ENCODE measurements around the gene HEPACAM2. TPM values are rescaled to one million over a fixed set of nuclear protein-coding genes. Genes with fewer than 3 reads are reported as not detected.

HEPACAM2 gene
- total and polyA plus RNA-seq, 2 experiments from 2014 or later = 14.0 to 15.7 TPM

DNA sequence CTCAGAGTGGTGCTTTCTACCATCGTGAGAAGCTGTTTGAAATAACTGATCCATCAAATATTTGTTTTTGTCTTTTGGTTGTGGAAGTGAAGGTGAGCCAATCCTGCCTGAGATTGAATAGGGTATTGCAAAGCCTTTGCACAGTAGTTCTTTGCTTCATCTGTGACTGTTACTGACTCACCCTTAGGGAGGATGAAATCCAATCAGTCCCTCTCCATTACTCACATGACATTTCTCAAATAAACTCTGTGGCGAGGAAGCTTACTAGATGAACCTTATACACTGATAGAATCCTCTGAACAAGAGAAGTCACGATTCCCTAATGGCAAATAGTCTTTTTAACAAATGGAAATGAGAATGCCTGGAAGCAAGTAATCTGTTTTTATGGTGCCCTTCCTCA, 31.9 kb downstream of the HEPACAM2 start:
- Histone ChIP-seq H3K9me3 (ENCODE audit: low read depth) (no peaks in the 10 kb centered on the region), H3K36me3 (replicated peaks; ENCODE audit: insufficient read depth, low read depth) (no peaks in the 10 kb centered on the region), H3K9me2 (replicated peaks; ENCODE audit: insufficient read depth) (no peaks in the 10 kb centered on the region), H3K4me3 (no peak overlapping the region), H3K27ac (peak overlapping the region; percentile 45), H3K4me2 (no peak overlapping the region), H3K79me2 (no peaks in the 10 kb centered on the region), H3K27me3 (no peaks in the 10 kb centered on the region), H2AFZ (no peak overlapping the region), H3K4me1 (ENCODE audit: insufficient read depth) (no peaks in the 10 kb centered on the region), H4K20me1 (ENCODE audit: insufficient read depth, poor library complexity, severe bottlenecking) (no peaks in the 10 kb centered on the region)
- WGBS (ENCODE audit: low lambda C conversion rate, missing lambda C conversion rate) = 55% methylated on average over 3 of the region's 3 CpGs
- peak; percentile 12 for DNase-seq (ENCODE audit: low spot score)
- no peak for TF ChIP-seq EZH2phosphoT487 (IDR thresholded peaks at IDR 0.05; ENCODE audit: low read depth, severe bottlenecking, unreplicated experiment)
- TF ChIP-seq, protein P1, sequence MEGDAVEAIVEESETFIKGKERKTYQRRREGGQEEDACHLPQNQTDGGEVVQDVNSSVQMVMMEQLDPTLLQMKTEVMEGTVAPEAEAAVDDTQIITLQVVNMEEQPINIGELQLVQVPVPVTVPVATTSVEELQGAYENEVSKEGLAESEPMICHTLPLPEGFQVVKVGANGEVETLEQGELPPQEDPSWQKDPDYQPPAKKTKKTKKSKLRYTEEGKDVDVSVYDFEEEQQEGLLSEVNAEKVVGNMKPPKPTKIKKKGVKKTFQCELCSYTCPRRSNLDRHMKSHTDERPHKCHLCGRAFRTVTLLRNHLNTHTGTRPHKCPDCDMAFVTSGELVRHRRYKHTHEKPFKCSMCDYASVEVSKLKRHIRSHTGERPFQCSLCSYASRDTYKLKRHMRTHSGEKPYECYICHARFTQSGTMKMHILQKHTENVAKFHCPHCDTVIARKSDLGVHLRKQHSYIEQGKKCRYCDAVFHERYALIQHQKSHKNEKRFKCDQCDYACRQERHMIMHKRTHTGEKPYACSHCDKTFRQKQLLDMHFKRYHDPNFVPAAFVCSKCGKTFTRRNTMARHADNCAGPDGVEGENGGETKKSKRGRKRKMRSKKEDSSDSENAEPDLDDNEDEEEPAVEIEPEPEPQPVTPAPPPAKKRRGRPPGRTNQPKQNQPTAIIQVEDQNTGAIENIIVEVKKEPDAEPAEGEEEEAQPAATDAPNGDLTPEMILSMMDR (IDR thresholded peaks at IDR 0.05; ENCODE audit: poor library complexity) = no peak
- TF ChIP-seq EZH2 (IDR thresholded peaks at IDR 0.05; ENCODE audit: borderline replicate concordance) = no peak

DNA sequence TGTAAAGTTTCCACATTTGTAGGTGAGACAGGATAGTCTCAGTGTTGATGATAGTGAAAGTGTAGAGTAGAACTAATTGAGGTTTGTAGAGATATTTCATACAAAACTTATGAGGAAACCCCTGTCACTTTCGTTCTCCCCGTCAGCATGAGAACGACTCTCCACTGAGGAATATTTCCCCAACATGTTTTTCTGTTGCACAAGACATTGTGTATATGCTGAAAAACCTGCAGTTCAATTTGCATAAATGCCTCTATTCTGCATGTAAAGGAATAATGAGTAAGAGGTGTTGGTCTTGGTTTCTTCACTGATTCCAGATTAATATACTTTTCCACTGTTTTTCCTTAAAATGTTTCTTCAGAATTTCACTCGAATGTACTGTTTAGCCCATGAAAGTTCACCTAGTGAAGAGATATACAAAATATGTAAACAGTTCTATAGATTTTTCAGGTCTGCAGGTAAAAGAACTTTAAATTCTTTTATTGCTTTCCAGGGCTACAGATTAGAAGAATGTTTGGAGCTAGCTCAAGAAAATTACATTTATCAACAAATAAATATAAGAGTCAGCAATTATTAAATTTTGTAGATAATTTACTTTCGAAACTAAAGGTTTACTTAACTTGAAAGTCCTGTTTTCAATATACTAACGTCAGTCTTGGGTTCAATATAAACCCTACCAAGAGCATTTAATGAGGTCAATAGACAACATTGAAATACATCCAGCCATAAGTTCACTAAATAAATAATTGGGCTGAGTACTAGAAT, 37.2 kb downstream of the HEPACAM2 start:
- H3K9me2 ChIP-seq (replicated peaks; ENCODE audit: insufficient read depth) = no peaks in the 10 kb centered on the region
- no peaks in the 10 kb centered on the region for H4K20me1 ChIP-seq (ENCODE audit: insufficient read depth, poor library complexity, severe bottlenecking)
- TF ChIP-seq, protein P1 (IDR thresholded peaks at IDR 0.05; ENCODE audit: poor library complexity) = no peak
- TF ChIP-seq EZH2phosphoT487 (IDR thresholded peaks at IDR 0.05; ENCODE audit: low read depth, severe bottlenecking, unreplicated experiment) (no peak), EZH2 (IDR thresholded peaks at IDR 0.05; ENCODE audit: borderline replicate concordance) (no peak)
- H3K4me1 ChIP-seq (ENCODE audit: insufficient read depth) = no peaks in the 10 kb centered on the region
- DNase-seq (ENCODE audit: low spot score) = no peak
- H3K79me2 ChIP-seq = no peaks in the 10 kb centered on the region
- H3K4me2 ChIP-seq = no peak overlapping the region
- no peaks in the 10 kb centered on the region for H3K9me3 ChIP-seq (ENCODE audit: low read depth)
- no peaks in the 10 kb centered on the region for H3K27me3 ChIP-seq
- H2AFZ ChIP-seq = no peak overlapping the region
- no peaks in the 10 kb centered on the region for H3K36me3 ChIP-seq (replicated peaks; ENCODE audit: insufficient read depth, low read depth)
- WGBS (ENCODE audit: low lambda C conversion rate, missing lambda C conversion rate) = 75% methylated on average over 6 of the region's 6 CpGs
- no peak overlapping the region for H3K27ac ChIP-seq
- H3K4me3 ChIP-seq = no peak overlapping the region

DNA sequence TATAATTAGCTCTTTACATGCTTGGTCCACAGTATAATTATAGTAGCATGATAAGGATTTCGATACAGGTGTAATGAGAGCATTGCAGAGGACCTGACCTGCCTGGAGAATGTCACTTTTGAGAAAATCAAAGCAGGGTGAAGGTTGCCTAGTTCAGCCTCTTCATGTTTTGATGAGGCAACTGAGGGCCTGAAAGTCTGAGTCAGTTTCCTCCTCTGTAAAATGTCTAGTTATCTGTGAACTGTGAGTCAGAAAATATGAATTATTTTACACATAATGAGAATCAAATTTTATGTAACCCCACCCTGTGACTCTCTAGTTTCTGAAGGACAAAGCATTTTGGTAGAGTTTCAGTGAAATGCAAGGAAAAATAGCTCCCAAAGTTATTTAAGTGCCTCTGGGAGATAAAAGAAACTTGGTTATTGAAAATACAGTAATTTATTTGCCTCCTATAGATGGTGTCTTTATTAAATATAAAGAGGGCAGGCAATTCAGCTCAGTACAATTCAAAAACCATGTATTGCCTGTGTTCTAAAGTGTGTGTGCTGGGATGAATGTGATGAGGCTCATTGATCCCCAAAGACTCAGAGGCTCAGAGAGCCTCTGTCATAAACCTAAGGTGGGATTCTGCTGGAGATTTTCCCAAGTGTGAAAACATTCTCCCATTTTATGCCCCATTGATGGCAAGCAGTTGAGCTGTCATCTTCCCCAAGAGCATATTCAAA, 40.8 kb downstream of the HEPACAM2 start:
- no peaks in the 10 kb centered on the region for H3K36me3 ChIP-seq (replicated peaks; ENCODE audit: insufficient read depth, low read depth)
- H2AFZ ChIP-seq = no peak overlapping the region
- H3K4me2 ChIP-seq = no peak overlapping the region
- H3K27ac ChIP-seq = no peak overlapping the region
- no peaks in the 10 kb centered on the region for H3K9me3 ChIP-seq (ENCODE audit: low read depth)
- H3K27me3 ChIP-seq = peaks cover 12% of the 10 kb centered on the region
- H3K4me1 ChIP-seq (ENCODE audit: insufficient read depth) = no peaks in the 10 kb centered on the region
- H4K20me1 ChIP-seq (ENCODE audit: insufficient read depth, poor library complexity, severe bottlenecking) = no peaks in the 10 kb centered on the region
- TF ChIP-seq EZH2 (IDR thresholded peaks at IDR 0.05; ENCODE audit: borderline replicate concordance) (no peak), EZH2phosphoT487 (IDR thresholded peaks at IDR 0.05; ENCODE audit: low read depth, severe bottlenecking, unreplicated experiment) (no peak)
- TF ChIP-seq, protein P1 (IDR thresholded peaks at IDR 0.05; ENCODE audit: poor library complexity) = no peak
- 55% methylated on average over 1 of the region's 1 CpG for WGBS (ENCODE audit: low lambda C conversion rate, missing lambda C conversion rate)
- no peak for DNase-seq (ENCODE audit: low spot score)
- no peak overlapping the region for H3K4me3 ChIP-seq
- no peaks in the 10 kb centered on the region for H3K79me2 ChIP-seq
- no peaks in the 10 kb centered on the region for H3K9me2 ChIP-seq (replicated peaks; ENCODE audit: insufficient read depth)

Measured in hepatocyte (in vitro differentiated cells).